Measurements from ENCODE around the gene CEP112. TPM values are rescaled to one million over a fixed set of nuclear protein-coding genes. Genes with fewer than 3 reads are reported as not detected.

CEP112 gene
- total and polyA plus RNA-seq, 2 of the 4 experiments (the other 2 are of a cell fraction) = 2.5 to 5.6 TPM

- 0 out of 2 replicates have a peak, but pooled peaks have one; percentile 17 for TF ChIP-seq RAD21 (IDR thresholded peaks at IDR 0.05; ENCODE audit: low read length)
These were observed 563.9 kb downstream of the CEP112 start (continued) for GRCh38 chr17:65627891-65628643.

GRCh38 chr17:65627108-65627507, 564.8 kb downstream of the CEP112 start:
- no TSS peak for BruUV-seq (replicated peaks)

More at GRCh38 chr17:65627108-65627507, 564.8 kb downstream of the CEP112 start:
- Histone ChIP-seq H2BK15ac (ENCODE audit: low read depth, low read length) (no peak overlapping the region), H4K8ac (ENCODE audit: low read depth in 2 of 2, low read length in 2 of 2) (no peak overlapping the region), H3K4me2 (ENCODE audit: low read depth, low read length) (no peak overlapping the region), H2BK5ac (ENCODE audit: low read depth, low read length, poor library complexity, severe bottlenecking) (no peak overlapping the region), H3K14ac (replicated peaks; ENCODE audit: low read depth, low read length) (no peak overlapping the region), H3K23ac (ENCODE audit: low read depth, low read length) (no peak overlapping the region), H3K4ac (ENCODE audit: low read depth, low read length) (no peak overlapping the region), H3K27me3 (ENCODE audit: control insufficient read depth, insufficient read depth, low read length) (peaks cover 12% of the 10 kb centered on the region), H2AK5ac (ENCODE audit: low read depth, low read length) (no peak overlapping the region), H2BK20ac (ENCODE audit: low read depth, low read length) (no peak overlapping the region), H3K9me1 (ENCODE audit: insufficient read depth, low read length) (no peaks in the 10 kb centered on the region), H3K4me1 (ENCODE audit: control insufficient read depth, insufficient read depth, low read length) (peaks cover 2% of the 10 kb centered on the region; the same call in 1 of the 2 replicates), H3K9ac (ENCODE audit: low read depth, low read length) (no peak overlapping the region), H3K27ac (ENCODE audit: insufficient read depth, low read length) (no peak overlapping the region), H4K91ac (ENCODE audit: insufficient read depth, low read depth, low read length) (no peak overlapping the region), H3K79me1 (ENCODE audit: low read depth in 1 of 2, low read length in 2 of 2) (no peaks in the 10 kb centered on the region), H3K18ac (ENCODE audit: low read depth, low read length) (no peak overlapping the region), H2AK9ac (replicated peaks; ENCODE audit: low read depth, low read length, poor library complexity) (no peak overlapping the region), H4K20me1 (ENCODE audit: insufficient read depth, low read length) (peaks cover 3% of the 10 kb centered on the region; the same call in 1 of the 2 replicates), H3K56ac (ENCODE audit: extremely low read depth, insufficient read depth, low read length) (no peak overlapping the region), H3K36me3 (ENCODE audit: control insufficient read depth, insufficient read depth, low read length) (no peaks in the 10 kb centered on the region), H2BK120ac (ENCODE audit: low read depth, low read length) (no peak overlapping the region), H4K5ac (ENCODE audit: low read depth, low read length) (no peak overlapping the region), H3K9me3 (ENCODE audit: control insufficient read depth, insufficient read depth, low read length) (no peaks in the 10 kb centered on the region), H3K4me3 (ENCODE audit: insufficient read depth, low read depth, low read length) (no peak overlapping the region), H2AFZ (replicated peaks; ENCODE audit: low read length, poor library complexity) (no peak overlapping the region)
- in situ Hi-C loops (cut with MboI; ENCODE audit: low sequenced_read_pairs) = no loop called here
- TF ChIP-seq RAD21 (IDR thresholded peaks at IDR 0.05; ENCODE audit: low read length) (no peak), SMC3 (IDR thresholded peaks at IDR 0.05; ENCODE audit: low read depth, low read length) (no peak), ELK1 (IDR thresholded peaks at IDR 0.05; ENCODE audit: borderline replicate concordance, low read depth, low read length) (no peak), USF2 (IDR thresholded peaks at IDR 0.05; ENCODE audit: low read depth, low read length) (no peak), CHD1 (IDR thresholded peaks at IDR 0.05; ENCODE audit: low read depth, low read length) (no peak), CEBPB (IDR thresholded peaks at IDR 0.05; ENCODE audit: low read depth, low read length) (no peak), MXI1 (IDR thresholded peaks at IDR 0.05; ENCODE audit: borderline replicate concordance, low read depth, low read length) (no peak), BHLHE40 (IDR thresholded peaks at IDR 0.05; ENCODE audit: low read depth, low read length) (no peak), MAFK (IDR thresholded peaks at IDR 0.05; ENCODE audit: low read depth, low read length) (no peak), RFX5 (IDR thresholded peaks at IDR 0.05; ENCODE audit: low read depth, low read length) (no peak), POLR2A (IDR thresholded peaks at IDR 0.05; ENCODE audit: low read depth, low read length) (no peak)
- ATAC-seq (ENCODE audit: low read depth) (no peak), DNase-seq (no peak)
- POLR2A ChIA-PET (ENCODE audit: unreplicated experiment) = no interaction called here
- dilution Hi-C loops (cut with HindIII; ENCODE audit: low sequenced_read_pairs, unreplicated experiment) = no loop called here
- CTCF ChIA-PET = interaction anchor here (0.6 kb wide), 1 partner anchor 334 kb away, joined by 3 read pairs; no protein-coding TSS in a partner anchor
- intact Hi-C loops (cut with micrococcal nuclease) = no loop called here
- 89% methylated on average over 3 of the region's 5 CpGs; no CpG with 5 or more reads in 1 of the 2 experiments for WGBS, 2 experiments (ENCODE audit: extremely low coverage in 2 of 2, insufficient read length in 1 of 2)

Measured in IMR-90 (cell line).